DMS53 treated with DMSO at 0.1 percent for 48 hours (cell line): ENCODE measurements around the gene FIBCD1.
"Not testable (repeated sequence)": the region's sequence is repeated elsewhere in the genome, so short reads cannot be mapped to it uniquely, and the experiment has no call there.

Experiments
- DNase-seq: peaks from one replicate; lab custom pipeline; 2025; ENCODE audit not compliant: unreplicated experiment; lab: John Stamatoyannopoulos, UW

FIBCD1 gene

GRCh38 chr9:130910670-130911069 lies 28.4 kb downstream of the FIBCD1 start:
- DNase-seq: not testable (repeated sequence)

GRCh38 chr9:130910041-130910440 lies 29.0 kb downstream of the FIBCD1 start:
- not testable (repeated sequence) for DNase-seq

GRCh38 chr9:130908878-130909355 lies 30.1 kb downstream of the FIBCD1 start:
- DNase-seq: no peak

GRCh38 chr9:130908146-130908877 lies 30.7 kb downstream of the FIBCD1 start:
- no peak for DNase-seq

- DNase-seq: no peak
Measured at GRCh38 chr9:130906735-130907416, 32.2 kb downstream of the FIBCD1 start.

GRCh38 chr9:130905902-130906734 lies 32.9 kb downstream of the FIBCD1 start:
- no peak for DNase-seq

- DNase-seq: no peak
Measured at GRCh38 chr9:130905125-130905901, 33.7 kb downstream of the FIBCD1 start.

GRCh38 chr9:130904070-130905044 lies 34.7 kb downstream of the FIBCD1 start:
- DNase-seq: no peak

GRCh38 chr9:130903194-130904069 lies 35.6 kb downstream of the FIBCD1 start:
- DNase-seq: no peak

- DNase-seq: no peak
Measured at GRCh38 chr9:130902204-130903185, 36.6 kb downstream of the FIBCD1 start.

GRCh38 chr9:130901498-130902203 lies 37.4 kb downstream of the FIBCD1 start:
- no peak for DNase-seq

GRCh38 chr9:130900701-130901497 lies 38.1 kb downstream of the FIBCD1 start:
- DNase-seq: no peak

GRCh38 chr9:130899051-130899748 lies 39.8 kb downstream of the FIBCD1 start:
- DNase-seq: no peak

- no peak for DNase-seq
Measured at GRCh38 chr9:130898552-130898852, 40.5 kb downstream of the FIBCD1 start.

GRCh38 chr9:130897848-130898551 lies 41.0 kb downstream of the FIBCD1 start:
- DNase-seq: no peak
